HFF-Myc (cell line): ENCODE data around the gene AFF3.

Experiments
- DNase-seq: peaks from one replicate; pipeline ENCODE4 v3.0.0-alpha.2; 2011; ENCODE audit warnings: low read depth; ENCODE audit errors: extremely low read depth
- H3K4me3 ChIP-seq: replicated peaks from 2 replicates; pipeline ENCODE4 v1.5.1; 2011; ENCODE audit warnings: low read depth, mild to moderate bottlenecking, control low read depth, low read length
- TF ChIP-seq, protein P1 (sequence below): IDR thresholded peaks from 2 replicates; pipeline ENCODE4 v1.5.1; 2012; ENCODE audit warnings: mild to moderate bottlenecking, low read depth, low read length, control low read depth; ENCODE audit errors: missing control alignments

Gene AFF3

DNA sequence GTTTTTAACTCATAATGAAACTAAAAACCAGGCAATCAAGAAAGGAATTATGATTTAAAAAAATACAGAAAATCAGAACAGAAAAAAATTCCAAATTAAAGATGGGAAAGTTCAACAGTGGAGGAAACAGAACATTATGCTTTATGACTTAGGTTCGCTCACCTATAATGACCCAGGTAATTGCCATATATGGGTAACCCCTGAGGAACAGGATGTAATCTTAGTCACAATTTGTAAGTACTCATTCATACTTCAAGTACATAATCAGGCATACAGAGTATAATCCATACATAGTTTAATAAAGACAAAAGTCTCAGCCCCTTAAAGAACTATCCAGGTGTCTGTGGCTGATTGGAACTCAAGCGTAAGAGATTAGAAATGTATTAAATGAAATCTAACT lies 159.6 kb downstream of the AFF3 start:
- DNase-seq = no peak
- H3K4me3 ChIP-seq = no peak overlapping the region
- TF ChIP-seq, protein P1, sequence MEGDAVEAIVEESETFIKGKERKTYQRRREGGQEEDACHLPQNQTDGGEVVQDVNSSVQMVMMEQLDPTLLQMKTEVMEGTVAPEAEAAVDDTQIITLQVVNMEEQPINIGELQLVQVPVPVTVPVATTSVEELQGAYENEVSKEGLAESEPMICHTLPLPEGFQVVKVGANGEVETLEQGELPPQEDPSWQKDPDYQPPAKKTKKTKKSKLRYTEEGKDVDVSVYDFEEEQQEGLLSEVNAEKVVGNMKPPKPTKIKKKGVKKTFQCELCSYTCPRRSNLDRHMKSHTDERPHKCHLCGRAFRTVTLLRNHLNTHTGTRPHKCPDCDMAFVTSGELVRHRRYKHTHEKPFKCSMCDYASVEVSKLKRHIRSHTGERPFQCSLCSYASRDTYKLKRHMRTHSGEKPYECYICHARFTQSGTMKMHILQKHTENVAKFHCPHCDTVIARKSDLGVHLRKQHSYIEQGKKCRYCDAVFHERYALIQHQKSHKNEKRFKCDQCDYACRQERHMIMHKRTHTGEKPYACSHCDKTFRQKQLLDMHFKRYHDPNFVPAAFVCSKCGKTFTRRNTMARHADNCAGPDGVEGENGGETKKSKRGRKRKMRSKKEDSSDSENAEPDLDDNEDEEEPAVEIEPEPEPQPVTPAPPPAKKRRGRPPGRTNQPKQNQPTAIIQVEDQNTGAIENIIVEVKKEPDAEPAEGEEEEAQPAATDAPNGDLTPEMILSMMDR = no peak

DNA sequence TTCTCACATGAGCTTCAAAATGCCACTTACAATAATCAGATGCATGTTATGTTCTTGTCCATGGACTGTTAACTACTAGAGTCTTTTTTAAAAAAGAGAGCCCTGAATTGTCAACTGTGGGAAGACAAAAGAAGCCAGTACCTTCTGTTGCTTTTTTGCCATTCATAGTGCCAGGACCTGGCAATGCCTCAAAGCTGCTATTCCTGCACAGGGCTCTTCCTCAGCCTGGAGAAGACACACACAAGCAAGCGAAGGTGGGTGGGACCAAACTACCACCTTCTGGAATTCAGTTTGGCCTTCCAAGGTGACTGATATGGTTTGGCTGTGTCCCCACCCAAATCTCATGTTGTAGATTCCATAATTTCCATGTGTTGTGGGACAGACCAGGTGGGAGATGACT lies 160.6 kb downstream of the AFF3 start:
- DNase-seq = no peak
- TF ChIP-seq, protein P1 = no peak
- no peak overlapping the region for H3K4me3 ChIP-seq

DNA sequence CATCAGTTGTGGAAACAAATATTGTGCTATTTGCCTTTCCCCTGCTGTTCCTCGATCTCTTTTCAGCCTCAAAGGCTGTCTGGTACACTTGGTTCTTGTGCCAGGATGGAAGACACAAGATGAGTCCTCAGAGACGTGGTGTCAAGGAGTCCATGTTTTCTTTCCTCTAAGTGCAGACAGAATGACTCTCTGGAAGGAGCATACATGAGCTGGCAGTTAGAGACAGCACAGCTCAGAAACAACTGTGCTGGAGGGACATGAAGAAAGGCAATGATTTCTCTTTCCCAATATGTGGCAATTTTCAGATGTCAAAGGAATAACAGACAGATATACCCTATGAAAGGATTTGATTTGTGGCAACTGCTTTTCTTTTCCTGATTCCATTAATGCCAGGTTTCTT lies 162.2 kb downstream of the AFF3 start:
- H3K4me3 ChIP-seq = no peak overlapping the region
- TF ChIP-seq, protein P1 = no peak
- DNase-seq = no peak

DNA sequence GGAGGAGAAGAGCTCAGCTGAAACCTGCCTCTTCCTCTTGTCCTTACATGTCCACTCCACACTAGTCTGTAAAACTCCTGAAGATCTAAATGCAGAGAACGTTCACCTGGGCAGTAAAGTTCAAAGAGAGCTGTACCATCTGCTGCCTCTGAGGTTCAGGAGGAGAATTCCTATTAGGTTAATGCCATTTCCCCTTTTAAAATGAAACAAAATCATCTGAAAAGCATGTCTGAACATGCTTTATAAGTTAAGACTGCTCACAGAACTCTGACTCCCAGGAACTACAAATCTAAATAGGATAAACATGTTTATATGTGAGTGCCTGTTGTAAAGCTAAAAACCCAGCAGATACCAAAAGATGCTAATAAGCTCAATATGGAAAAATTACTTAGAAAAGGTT lies 164.4 kb downstream of the AFF3 start:
- no peak overlapping the region for H3K4me3 ChIP-seq
- no peak for DNase-seq
- TF ChIP-seq, protein P1 = no peak

DNA sequence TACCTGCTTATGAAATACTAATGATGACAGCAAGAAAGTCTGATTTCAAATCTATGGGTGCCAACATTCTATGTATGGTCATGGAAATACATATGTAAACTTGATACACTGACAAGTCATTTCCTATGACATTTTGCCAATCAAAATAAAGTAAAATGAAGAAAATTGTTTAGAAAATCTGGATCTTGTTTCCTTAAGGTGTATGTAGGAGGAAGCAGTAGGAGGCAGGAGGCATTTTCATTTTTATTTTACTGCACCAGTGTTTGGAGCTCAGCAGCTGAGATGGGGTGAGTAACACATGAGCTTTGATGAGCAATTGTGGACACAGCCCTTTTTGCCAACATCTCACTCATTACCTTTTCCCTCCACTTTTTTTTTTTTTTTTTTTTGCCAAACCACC lies 167.0 kb downstream of the AFF3 start:
- DNase-seq = no peak
- no peak overlapping the region for H3K4me3 ChIP-seq
- TF ChIP-seq, protein P1 = no peak

DNA sequence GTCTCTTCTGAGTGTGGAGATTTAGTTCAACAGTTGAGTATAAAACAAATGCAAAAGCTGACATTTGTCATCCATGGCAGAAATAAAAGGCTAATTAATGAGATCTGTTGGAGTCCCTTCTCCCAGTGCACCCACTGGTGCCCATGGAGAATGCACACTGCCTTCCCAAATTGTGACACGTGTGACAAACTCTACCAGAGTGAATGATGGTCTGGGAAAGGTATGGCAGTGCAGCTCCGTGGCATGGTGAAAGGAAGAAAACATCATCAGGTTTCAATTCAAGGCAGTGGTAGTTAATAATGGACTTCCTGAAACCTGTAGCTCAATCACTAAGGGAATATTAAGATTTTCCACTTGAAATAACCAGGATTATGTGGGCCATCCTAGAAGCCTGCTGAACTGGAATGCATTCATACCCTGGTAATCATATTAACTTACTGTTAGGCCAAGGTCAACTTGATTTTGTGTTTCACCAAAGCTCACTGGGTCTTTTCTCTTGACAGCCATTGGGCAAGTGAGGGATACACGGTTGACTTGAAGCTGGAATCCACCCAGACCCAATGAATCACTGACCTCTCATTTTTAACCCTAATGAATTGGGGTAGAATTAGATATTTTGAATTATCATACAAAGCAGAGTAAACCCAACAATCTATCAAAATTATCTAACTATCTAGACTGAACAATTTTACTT lies 167.6 kb downstream of the AFF3 start:
- H3K4me3 ChIP-seq = no peak overlapping the region
- TF ChIP-seq, protein P1 = no peak
- no peak for DNase-seq

DNA sequence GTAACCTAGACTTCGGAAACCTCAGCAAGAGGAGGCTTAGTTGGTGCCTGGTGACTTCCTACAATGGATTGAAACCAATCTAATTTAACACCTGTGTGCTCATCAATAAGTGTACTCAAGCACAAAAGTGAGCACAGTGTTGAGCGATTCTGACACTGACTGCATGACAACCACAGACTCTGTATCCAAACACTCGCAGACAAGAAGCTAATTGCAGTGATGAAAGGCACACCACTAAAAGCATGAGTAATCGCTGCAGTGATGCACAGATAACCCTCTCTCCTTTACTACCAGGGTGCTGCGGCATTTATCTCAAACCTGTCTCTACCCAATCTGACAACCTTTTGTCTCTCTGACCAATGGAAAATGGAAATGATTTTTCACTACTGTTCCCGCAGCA lies 168.1 kb downstream of the AFF3 start:
- no peak overlapping the region for H3K4me3 ChIP-seq
- TF ChIP-seq, protein P1 = no peak
- no peak for DNase-seq
